HepG2 (cell line): ENCODE measurements around the gene FSHR. TPM values are rescaled to one million over a fixed set of nuclear protein-coding genes. Genes with fewer than 3 reads are reported as not detected.

Experiments
- ATAC-seq: fragments of 200-7000 bp; cut with Tn5 transposase; 3 replicates; pipeline ENCODE4 v1.9.1; 2020; ENCODE audit warnings: mild to moderate bottlenecking, moderate library complexity
- BruUV-seq: library from RNA; stranded (reverse); fragments of 400-500 nt; replicated peaks from 2 replicates; lab custom pipeline; 2021; lab: Mats Ljungman, UMichigan
- CTCF ChIA-PET: fragments of 300-600 bp; formaldehyde crosslinking; extraction: SDS; loops from one replicate; lab custom pipeline; 2021; ENCODE audit warnings: low total read pairs, inconsistent platforms, low intra/inter-chr PET ratio; lab: Yijun Ruan, JAX
- POLR2A ChIA-PET: fragments of 350-600 bp; sonication (Branson Sonifier 250); formaldehyde crosslinking; loops from one replicate; lab custom pipeline; 2020; ENCODE audit warnings: antibody characterized with exemption, inconsistent platforms; lab: Yijun Ruan, JAX
- DNase-seq: peaks from one replicate; pipeline ENCODE4 v3.0.0-alpha.2; 2015; ENCODE audit warnings: low spot score
- FAIRE-seq: peaks from 3 replicates; lab custom pipeline; 2011; peaks lifted over from hg19 to GRCh38; lab: Jason Lieb, UNC
- H2AFZ ChIP-seq: one replicate; pipeline ENCODE4 v1.6.1; 2011; ENCODE audit warnings: low read length, inconsistent platforms
- H3K27ac ChIP-seq: fragments of 300-600 bp; 3 replicates; pipeline ENCODE4 v1.8.0; 2011; ENCODE audit warnings: mixed run types, mild to moderate bottlenecking, mixed read lengths, low read length, inconsistent platforms; ENCODE audit not compliant: insufficient read depth; ENCODE audit errors: extremely low read length
- H3K27me3 ChIP-seq, 2 experiments: fragments of 200-600 bp in 1 of 2; 2 replicates in 1 of 2; 3 replicates in 1 of 2; pipeline versions ENCODE4 v1.6.0 to v1.8.0; 2011; ENCODE audit warnings: low read length in 2 of 2, mild to moderate bottlenecking in 2 of 2, moderate library complexity in 2 of 2, inconsistent platforms in 1 of 2; ENCODE audit not compliant: insufficient read depth in 2 of 2, control insufficient read depth in 1 of 2
- H3K36me3 ChIP-seq, 2 experiments: fragments of 200-600 bp in 1 of 2; replicated peaks in 1 of 2; 2 replicates in 1 of 2; 3 replicates in 1 of 2; pipeline versions ENCODE4 v1.5.1 to v1.8.0; 2011; ENCODE audit warnings: low read length in 2 of 2, inconsistent platforms in 1 of 2; ENCODE audit not compliant: insufficient read depth in 2 of 2, control insufficient read depth in 1 of 2
- H3K4me1 ChIP-seq: 2 replicates; pipeline ENCODE4 v1.5.1; 2012; ENCODE audit warnings: low read length, inconsistent platforms; ENCODE audit not compliant: insufficient read depth
- H3K4me2 ChIP-seq: 2 replicates; pipeline ENCODE4 v1.6.0; 2011; ENCODE audit warnings: low read depth, low read length, inconsistent platforms
- H3K4me3 ChIP-seq, 3 experiments: fragments of 200-600 bp in 1 of 3; sonication (generic), shearing (Covaris generic) in 1 of 3; replicated peaks in 1 of 3; 2 replicates each; pipeline ENCODE4 v1.5.1; 2011 to 2016; ENCODE audit warnings: low read length in 3 of 3, inconsistent platforms in 2 of 3, low read depth in 2 of 3, mild to moderate bottlenecking in 2 of 3, control low read depth in 1 of 3, mixed read lengths in 1 of 3; ENCODE audit not compliant: insufficient read depth in 1 of 3
- H3K79me2 ChIP-seq: one replicate; pipeline ENCODE4 v1.6.1; 2011; ENCODE audit warnings: low read length, inconsistent platforms; ENCODE audit not compliant: insufficient read depth
- H3K9ac ChIP-seq: 2 replicates; pipeline ENCODE4 v1.6.0; 2011; ENCODE audit warnings: mild to moderate bottlenecking, low read depth, low read length, inconsistent platforms; ENCODE audit not compliant: insufficient read depth
- H3K9me3 ChIP-seq: 2 replicates; pipeline ENCODE4 v1.5.1; 2012; ENCODE audit warnings: mild to moderate bottlenecking, low read length
- H4K20me1 ChIP-seq: 2 replicates; pipeline ENCODE4 v1.6.0; 2011; ENCODE audit warnings: inconsistent platforms, mild to moderate bottlenecking, low read length, moderate library complexity; ENCODE audit not compliant: insufficient read depth
- AGO2 ChIP-seq: fragments of 200-400 bp; formaldehyde crosslinking; optimal IDR thresholded peaks from 2 replicates; pipeline ENCODE3; 2017; ENCODE audit warnings: mild to moderate bottlenecking, low read depth, low read length, moderate library complexity
- ARNTL ChIP-seq: sonication (generic); formaldehyde crosslinking; IDR thresholded peaks from 2 replicates; pipeline ENCODE4 v1.4.0; 2020; ENCODE audit warnings: mild to moderate bottlenecking, missing genetic modification reagents
- FOXO1 ChIP-seq: sonication (generic); formaldehyde crosslinking; IDR thresholded peaks from 2 replicates; pipeline ENCODE4 v1.4.0; 2020; ENCODE audit warnings: missing genetic modification reagents
- GZF1 ChIP-seq: sonication (generic); formaldehyde crosslinking; IDR thresholded peaks from 2 replicates; pipeline ENCODE4 v1.5.1; 2020; ENCODE audit warnings: mild to moderate bottlenecking, missing genetic modification reagents
- HOXA9 ChIP-seq: sonication (generic); formaldehyde crosslinking; IDR thresholded peaks from 2 replicates; pipeline ENCODE4 v1.8.1; 2022; ENCODE audit warnings: missing genetic modification reagents, mild to moderate bottlenecking, moderate library complexity, borderline replicate concordance
- MAZ ChIP-seq, 2 experiments: sonication (generic) in 1 of 2; formaldehyde crosslinking in 1 of 2; IDR thresholded peaks; 2 replicates each; pipeline versions ENCODE4 v1.5.0 to v1.6.1; 2012 to 2020; ENCODE audit warnings: low read depth in 2 of 2, mild to moderate bottlenecking in 2 of 2, borderline replicate concordance in 1 of 2, improper control_type of control experiment in 1 of 2, low read length in 1 of 2, missing genetic modification reagents in 1 of 2, moderate library complexity in 1 of 2
- NCOA5 ChIP-seq: sonication (generic); formaldehyde crosslinking; IDR thresholded peaks from 2 replicates; pipeline ENCODE4 v1.4.0; 2020; ENCODE audit warnings: missing genetic modification reagents
- NCOR1 ChIP-seq: fragments of 200-600 bp; sonication (generic); IDR thresholded peaks from 2 replicates; pipeline ENCODE4 v1.7.0; 2017; ENCODE audit warnings: antibody characterized with exemption, low read length, borderline replicate concordance
- NR2F6 ChIP-seq, 2 experiments: IDR thresholded peaks; 2 replicates each; pipeline ENCODE4 v1.6.1; 2016; ENCODE audit warnings: antibody characterized with exemption in 1 of 2, mild to moderate bottlenecking in 1 of 2
- SP4 ChIP-seq: sonication (generic); formaldehyde crosslinking; IDR thresholded peaks from 2 replicates; pipeline ENCODE4 v1.8.1; 2023; ENCODE audit warnings: mild to moderate bottlenecking, missing genetic modification reagents
- TOPORS ChIP-seq: sonication (generic); formaldehyde crosslinking; IDR thresholded peaks from 2 replicates; pipeline ENCODE4 v1.8.0; 2023; ENCODE audit warnings: mild to moderate bottlenecking, missing genetic modification reagents
- U2AF1 ChIP-seq: fragments of 200-400 bp; formaldehyde crosslinking; optimal IDR thresholded peaks from 2 replicates; pipeline ENCODE3; 2017; ENCODE audit warnings: mild to moderate bottlenecking, low read depth, low read length
- ZNF335 ChIP-seq: sonication (generic); formaldehyde crosslinking; IDR thresholded peaks from 2 replicates; pipeline ENCODE4 v1.4.0; 2020; ENCODE audit warnings: missing genetic modification reagents
- ZNF709 ChIP-seq: sonication (generic); formaldehyde crosslinking; IDR thresholded peaks from 2 replicates; pipeline ENCODE4 v1.5.0; 2020; ENCODE audit warnings: mild to moderate bottlenecking, missing genetic modification reagents
- ZSCAN29 ChIP-seq: sonication (generic); formaldehyde crosslinking; conservative IDR thresholded peaks from 2 replicates; pipeline ENCODE4 v1.4.0; 2020; ENCODE audit warnings: mild to moderate bottlenecking, missing genetic modification reagents
- WGBS: methylation state at CpG from one replicate; pipeline ENCODE4 v1.1.6; 2017; ENCODE audit warnings: low lambda C conversion rate; 5-methylcytosine and 5-hydroxymethylcytosine counted together
- in situ Hi-C: cut with HindIII; loops from 2 replicates; pipeline ENCODE4 v1.10.0; 2017; ENCODE audit warnings: low pct_unique_long_range_greater_than_20kb; ENCODE audit not compliant: extremely low pct_ligation_motif_present
- intact Hi-C: fragments of 100-400 bp; cut with micrococcal nuclease; formaldehyde crosslinking; loops from one replicate; pipeline ENCODE4 v1.10.0; 2022; ENCODE audit not compliant: unreplicated experiment
- polyA plus RNA-seq, 8 experiments: library from polyadenylated mRNA; depleted of rRNA in 3 of 8; stranded (reverse) in 7 of 8; unstranded in 1 of 8; fragments of >200 nt; fragmentation: Illumina TruSeq in 4 of 8; extraction: Trizol in 4 of 8; gene quantifications; 2 replicates each; pipeline versions ENCODE4 v1.2.1 to v1.2.3, GENCODE V29; 2011 to 2016; ENCODE audit warnings: low read depth in 4 of 8, missing spikeins in 1 of 8, mixed read lengths in 1 of 8; ENCODE audit not compliant: insufficient read depth in 1 of 8
- total RNA-seq, 5 experiments: library from RNA; depleted of rRNA; stranded (reverse); fragments of >200 nt; fragmentation: Illumina TruSeq; extraction: Trizol; gene quantifications; 2 replicates each; pipeline ENCODE4 v1.2.3, GENCODE V29; 2016; ENCODE audit warnings: low read depth in 1 of 5
- TF ChIP-seq, protein P1 (sequence below): sonication (generic); formaldehyde crosslinking; IDR thresholded peaks from 2 replicates; pipeline ENCODE4 v1.8.0; 2022; ENCODE audit warnings: mild to moderate bottlenecking, missing genetic modification reagents; ENCODE audit not compliant: insufficient replicate concordance
- TF ChIP-seq, protein P2 (sequence below): sonication (generic); formaldehyde crosslinking; IDR thresholded peaks from 2 replicates; pipeline ENCODE4 v1.9.0; 2021; ENCODE audit warnings: missing genetic modification reagents, borderline replicate concordance
- TF ChIP-seq, protein P3 (sequence below): sonication (generic); formaldehyde crosslinking; IDR thresholded peaks from 2 replicates; pipeline ENCODE4 v1.5.0; 2020; ENCODE audit warnings: missing genetic modification reagents

The FSHR gene
- total and polyA plus RNA-seq, 2 of the 13 experiments (the other 11 are each of a cell fraction or from before 2014, with no cell fraction given) = not detected

DNA sequence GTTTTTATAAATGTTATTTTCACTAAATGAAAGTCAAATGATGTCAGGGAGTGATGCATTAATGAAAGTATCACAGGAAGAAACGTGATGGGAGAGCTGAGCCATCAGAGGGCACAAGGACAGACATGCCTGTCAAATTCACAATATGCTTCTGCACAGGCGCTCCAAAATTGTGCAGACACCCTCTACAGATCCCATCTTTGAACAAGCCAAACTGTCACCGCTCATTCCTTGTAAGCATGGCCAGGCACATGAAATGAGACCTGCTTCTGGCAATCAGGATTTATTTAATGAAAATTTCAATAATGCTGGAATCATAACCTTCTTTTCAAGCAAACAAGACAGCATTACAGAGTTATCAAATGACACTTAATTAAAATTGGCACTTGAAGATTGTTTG lies 20.4 kb upstream of the FSHR start:
- no peak for DNase-seq
- Histone ChIP-seq H3K9ac (no peak overlapping the region), H3K4me1 (no peaks in the 10 kb centered on the region), H3K79me2 (no peaks in the 10 kb centered on the region), H4K20me1 (no peaks in the 10 kb centered on the region), H3K4me3 (no peak overlapping the region), H3K27ac (no peak overlapping the region), H3K4me2 (no peak overlapping the region), H3K36me3 (no peaks in the 10 kb centered on the region), H2AFZ (no peak overlapping the region), H3K9me3 (no peaks in the 10 kb centered on the region), H3K27me3 (no peaks in the 10 kb centered on the region)
- 2% methylated on average over 3 of the region's 3 CpGs for WGBS
- FAIRE-seq = no peak
- POLR2A ChIA-PET = no interaction called here
- ATAC-seq = no peak
- TF ChIP-seq ZSCAN29 (CRISPR knock-in tag) (no peak), NCOR1 (no peak), TOPORS (CRISPR knock-in tag) (no peak), ARNTL (no peak), NR2F6 (IDR thresholded peaks at IDR 0.05) (no peak), NR2F6 (CRISPR knock-in tag; IDR thresholded peaks at IDR 0.05) (no peak), AGO2 (no peak), FOXO1 (CRISPR knock-in tag) (no peak), ZNF709 (CRISPR knock-in tag) (no peak), SP4 (CRISPR knock-in tag) (no peak), U2AF1 (no peak), ZNF335 (no peak), NCOA5 (CRISPR knock-in tag) (no peak), GZF1 (CRISPR knock-in tag) (no peak), MAZ (IDR thresholded peaks at IDR 0.05; ENCODE audit: borderline replicate concordance, low read depth, low read length) (no peak), MAZ (CRISPR knock-in tag; IDR thresholded peaks at IDR 0.05; ENCODE audit: low read depth) (no peak), HOXA9 (CRISPR knock-in tag) (no peak)
- TF ChIP-seq, protein P1, sequence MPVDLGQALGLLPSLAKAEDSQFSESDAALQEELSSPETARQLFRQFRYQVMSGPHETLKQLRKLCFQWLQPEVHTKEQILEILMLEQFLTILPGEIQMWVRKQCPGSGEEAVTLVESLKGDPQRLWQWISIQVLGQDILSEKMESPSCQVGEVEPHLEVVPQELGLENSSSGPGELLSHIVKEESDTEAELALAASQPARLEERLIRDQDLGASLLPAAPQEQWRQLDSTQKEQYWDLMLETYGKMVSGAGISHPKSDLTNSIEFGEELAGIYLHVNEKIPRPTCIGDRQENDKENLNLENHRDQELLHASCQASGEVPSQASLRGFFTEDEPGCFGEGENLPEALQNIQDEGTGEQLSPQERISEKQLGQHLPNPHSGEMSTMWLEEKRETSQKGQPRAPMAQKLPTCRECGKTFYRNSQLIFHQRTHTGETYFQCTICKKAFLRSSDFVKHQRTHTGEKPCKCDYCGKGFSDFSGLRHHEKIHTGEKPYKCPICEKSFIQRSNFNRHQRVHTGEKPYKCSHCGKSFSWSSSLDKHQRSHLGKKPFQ (CRISPR knock-in tag) = no peak
- TF ChIP-seq, protein P2, sequence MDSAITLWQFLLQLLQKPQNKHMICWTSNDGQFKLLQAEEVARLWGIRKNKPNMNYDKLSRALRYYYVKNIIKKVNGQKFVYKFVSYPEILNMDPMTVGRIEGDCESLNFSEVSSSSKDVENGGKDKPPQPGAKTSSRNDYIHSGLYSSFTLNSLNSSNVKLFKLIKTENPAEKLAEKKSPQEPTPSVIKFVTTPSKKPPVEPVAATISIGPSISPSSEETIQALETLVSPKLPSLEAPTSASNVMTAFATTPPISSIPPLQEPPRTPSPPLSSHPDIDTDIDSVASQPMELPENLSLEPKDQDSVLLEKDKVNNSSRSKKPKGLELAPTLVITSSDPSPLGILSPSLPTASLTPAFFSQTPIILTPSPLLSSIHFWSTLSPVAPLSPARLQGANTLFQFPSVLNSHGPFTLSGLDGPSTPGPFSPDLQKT (CRISPR knock-in tag) = no peak
- TF ChIP-seq, protein P3, sequence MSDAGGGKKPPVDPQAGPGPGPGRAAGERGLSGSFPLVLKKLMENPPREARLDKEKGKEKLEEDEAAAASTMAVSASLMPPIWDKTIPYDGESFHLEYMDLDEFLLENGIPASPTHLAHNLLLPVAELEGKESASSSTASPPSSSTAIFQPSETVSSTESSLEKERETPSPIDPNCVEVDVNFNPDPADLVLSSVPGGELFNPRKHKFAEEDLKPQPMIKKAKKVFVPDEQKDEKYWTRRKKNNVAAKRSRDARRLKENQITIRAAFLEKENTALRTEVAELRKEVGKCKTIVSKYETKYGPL (CRISPR knock-in tag) = no peak
- in situ Hi-C loops (no loop called here), intact Hi-C loops (no loop called here)
- BruUV-seq = no TSS peak
- CTCF ChIA-PET = no interaction called here
